ENCODE data around the gene ITM2A.

ITM2A gene

GRCh38 chrX:79336869-79337815 lies 30.0 kb downstream of the ITM2A start:
- Mint-ChIP-seq H3K4me1 (no peaks in the 10 kb centered on the region), H3K27ac (no peak overlapping the region), H3K9me3 (peaks cover 21% of the 10 kb centered on the region), H3K4me3 (no peak overlapping the region), H3K36me3 (ENCODE audit: low read depth) (no peaks in the 10 kb centered on the region), H3K27me3 (ENCODE audit: low read depth, poor library complexity) (no peaks in the 10 kb centered on the region)
- TF ChIP-seq, protein P1, sequence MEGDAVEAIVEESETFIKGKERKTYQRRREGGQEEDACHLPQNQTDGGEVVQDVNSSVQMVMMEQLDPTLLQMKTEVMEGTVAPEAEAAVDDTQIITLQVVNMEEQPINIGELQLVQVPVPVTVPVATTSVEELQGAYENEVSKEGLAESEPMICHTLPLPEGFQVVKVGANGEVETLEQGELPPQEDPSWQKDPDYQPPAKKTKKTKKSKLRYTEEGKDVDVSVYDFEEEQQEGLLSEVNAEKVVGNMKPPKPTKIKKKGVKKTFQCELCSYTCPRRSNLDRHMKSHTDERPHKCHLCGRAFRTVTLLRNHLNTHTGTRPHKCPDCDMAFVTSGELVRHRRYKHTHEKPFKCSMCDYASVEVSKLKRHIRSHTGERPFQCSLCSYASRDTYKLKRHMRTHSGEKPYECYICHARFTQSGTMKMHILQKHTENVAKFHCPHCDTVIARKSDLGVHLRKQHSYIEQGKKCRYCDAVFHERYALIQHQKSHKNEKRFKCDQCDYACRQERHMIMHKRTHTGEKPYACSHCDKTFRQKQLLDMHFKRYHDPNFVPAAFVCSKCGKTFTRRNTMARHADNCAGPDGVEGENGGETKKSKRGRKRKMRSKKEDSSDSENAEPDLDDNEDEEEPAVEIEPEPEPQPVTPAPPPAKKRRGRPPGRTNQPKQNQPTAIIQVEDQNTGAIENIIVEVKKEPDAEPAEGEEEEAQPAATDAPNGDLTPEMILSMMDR (IDR thresholded peaks at IDR 0.05) = no peak
- DNase-seq = no peak

- peak; percentile 3 for DNase-seq
- Mint-ChIP-seq H3K4me3 (no peak overlapping the region), H3K4me1 (peaks cover 17% of the 10 kb centered on the region), H3K27ac (no peak overlapping the region), H3K27me3 (ENCODE audit: low read depth, poor library complexity) (no peaks in the 10 kb centered on the region), H3K9me3 (peaks cover 21% of the 10 kb centered on the region), H3K36me3 (ENCODE audit: low read depth) (no peaks in the 10 kb centered on the region)
- TF ChIP-seq, protein P1 (IDR thresholded peaks at IDR 0.05) = no peak
Measured at GRCh38 chrX:79330022-79330421, 37.1 kb downstream of the ITM2A start.

DNA sequence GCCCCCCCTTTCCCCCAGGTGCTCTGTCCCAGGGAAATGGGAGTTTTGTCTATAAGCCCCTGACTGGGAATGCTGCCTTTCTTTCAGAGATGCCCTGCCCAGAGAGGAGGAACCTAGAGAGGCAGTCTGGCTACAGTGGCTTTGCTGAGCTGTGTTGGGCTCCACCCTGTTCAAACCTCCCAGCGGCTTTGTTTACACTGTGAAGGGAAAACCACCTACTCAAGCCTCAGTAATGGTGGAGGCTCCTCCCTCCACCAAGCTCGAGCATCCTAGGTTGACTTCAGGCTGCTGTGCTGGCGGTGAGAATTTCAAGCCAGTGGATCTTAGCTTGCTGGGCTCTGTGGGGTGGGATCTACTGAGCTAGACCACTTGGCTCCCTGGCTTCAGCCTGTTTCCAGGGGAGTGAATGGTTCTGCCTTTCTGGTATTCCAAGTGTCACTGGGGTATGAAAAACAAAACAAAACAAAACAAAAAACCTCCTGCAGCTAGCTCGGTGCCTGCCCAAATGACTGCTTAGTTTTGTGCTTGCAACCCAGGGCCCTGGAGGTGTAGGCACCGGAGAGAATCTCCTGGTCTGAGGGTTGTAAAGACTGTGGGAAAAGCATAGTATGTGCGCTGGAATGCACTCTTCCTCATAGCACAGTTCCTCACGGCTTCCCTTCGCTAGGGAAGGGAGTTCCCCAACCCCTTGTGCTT lies 41.7 kb downstream of the ITM2A start:
- TF ChIP-seq, protein P1 (IDR thresholded peaks at IDR 0.05) = no peak
- Mint-ChIP-seq H3K27me3 (ENCODE audit: low read depth, poor library complexity) (peaks cover 2% of the 10 kb centered on the region), H3K36me3 (ENCODE audit: low read depth) (no peaks in the 10 kb centered on the region), H3K27ac (no peak overlapping the region), H3K9me3 (peaks cover 25% of the 10 kb centered on the region), H3K4me3 (no peak overlapping the region), H3K4me1 (peaks cover 6% of the 10 kb centered on the region)
- DNase-seq = no peak

Data from nephron progenitor cell (in vitro differentiated cells).